A549 treated with Hydrocortisone at 1 μM for 4 hours (cell line): ENCODE measurements around the gene PPP1R2. TPM values are rescaled to one million over a fixed set of nuclear protein-coding genes. Genes with fewer than 3 reads are reported as not detected.

Experiments used
- total RNA-seq: library from RNA; stranded (reverse); fragments of 200-300 nt; extraction: Qiagen RNA extraction; gene quantifications from 5 replicates; pipeline ENCODE4 v1.2.3, GENCODE V29; 2022

Gene PPP1R2
- total RNA-seq, result 14.1 to 19.3 TPM (median 15.7 TPM) in 5 replicates

DNA sequence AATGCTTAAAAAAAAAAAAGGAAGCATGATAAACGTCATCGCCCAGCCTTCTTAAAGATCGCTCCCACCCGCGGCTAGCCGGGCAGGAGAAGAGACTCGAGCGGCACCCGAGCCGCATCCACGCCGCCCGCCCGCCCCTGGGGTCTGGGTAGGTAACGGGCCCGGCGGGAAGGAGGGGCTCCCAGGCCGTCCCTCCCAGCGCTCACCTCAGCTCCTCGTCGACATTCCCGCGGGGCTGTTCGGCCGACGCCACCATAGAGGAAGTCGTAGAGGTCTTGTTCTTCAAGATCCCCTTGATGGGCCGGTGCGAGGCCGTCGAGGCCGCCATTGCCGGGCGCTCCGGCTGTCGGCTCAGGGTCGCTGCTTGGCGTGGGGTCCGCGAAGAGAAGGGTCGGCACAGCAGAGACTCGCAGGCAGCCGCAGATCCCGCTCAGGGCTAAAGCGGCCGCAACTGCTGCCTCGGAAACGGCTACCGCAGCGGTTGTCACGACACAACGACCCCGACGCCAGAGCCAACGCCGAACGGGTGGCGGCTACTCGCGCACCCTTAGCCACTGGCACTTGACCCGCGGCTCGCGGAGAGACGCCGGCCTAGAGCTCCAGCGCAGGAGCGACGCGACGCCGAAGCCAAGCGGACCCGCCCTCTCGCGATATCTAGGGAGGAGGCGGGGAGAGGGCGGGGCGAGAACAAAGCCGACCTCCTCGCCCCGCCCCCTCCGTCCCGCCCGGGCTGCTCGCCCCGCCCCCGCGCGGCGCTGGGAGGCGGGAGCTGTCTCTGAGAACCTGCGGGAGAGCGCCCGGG lies at the start of gene PPP1R2:
TSS of gene PPP1R2 (minus strand) at position 628 of the 802 bp plus-strand sequence. CDS start at position 328, 300 bp downstream.

DNA sequence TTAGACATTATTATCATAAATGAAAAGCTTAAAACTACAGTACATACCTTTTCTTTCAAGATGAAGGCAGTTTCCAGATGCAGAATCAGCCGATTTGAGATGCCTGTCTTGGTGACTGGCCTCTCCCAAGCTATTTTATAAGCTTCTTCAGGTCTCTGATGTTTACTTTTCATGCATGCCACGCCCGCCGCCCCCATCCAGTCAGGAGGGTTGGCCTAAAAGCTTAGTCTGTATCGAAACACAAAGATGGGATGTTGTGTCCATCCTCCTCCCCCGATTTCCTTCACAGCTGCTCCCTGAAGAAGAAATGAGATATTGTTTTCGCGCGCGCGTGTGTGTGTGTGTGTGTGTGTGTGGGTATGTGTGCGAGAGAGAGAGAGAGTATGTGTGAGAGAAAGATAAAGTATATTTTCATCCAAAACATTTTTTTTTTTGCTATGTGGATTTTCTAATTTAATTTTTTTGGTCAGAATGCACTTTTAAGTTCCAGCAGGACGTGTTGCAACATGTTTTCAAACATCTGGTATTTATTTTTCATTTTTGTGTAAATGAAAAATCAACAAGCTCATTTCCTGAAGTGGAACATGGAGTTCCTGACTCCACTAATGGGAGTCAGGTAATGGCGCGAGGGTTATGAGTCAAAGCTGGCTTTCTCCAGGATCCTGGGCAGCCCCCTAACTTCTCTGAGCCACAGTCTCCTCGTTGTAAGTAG lies 40.9 kb upstream of the PPP1R2 start, which contains the start of gene APOD:
TSS of gene APOD (minus strand) at position 110 of the 712 bp plus-strand sequence. CDS start 4,479 bp downstream, outside the sequence.

Other genes starting within 250 kb of the PPP1R2 start
- 4.9 to 9.4 TPM (median 8.2 TPM) in 5 replicates for gene ACAP2, start 100.3 kb downstream of the PPP1R2 start, total RNA-seq
- gene APOD, start 40.6 kb upstream of the PPP1R2 start, total RNA-seq, result 0.86 to 1.4 TPM (median 1.2 TPM) in 5 replicates
- gene MUC20, start 177.7 kb upstream of the PPP1R2 start, total RNA-seq, result 0.28 to 1.0 TPM (median 0.55 TPM) in 5 replicates